GM15510 (cell line): ENCODE results near the gene CLCN4.

Experiments used
- POLR2A ChIP-seq: IDR thresholded peaks from 3 replicates; pipeline ENCODE4 v1.6.1; 2011; ENCODE audit warnings: borderline replicate concordance; ENCODE audit not compliant: insufficient read length; ENCODE audit errors: extremely low read depth

Gene CLCN4

GRCh38 chrX:10121787-10122186 lies 35.0 kb upstream of the CLCN4 start:
- no peak for TF ChIP-seq POLR2A

DNA sequence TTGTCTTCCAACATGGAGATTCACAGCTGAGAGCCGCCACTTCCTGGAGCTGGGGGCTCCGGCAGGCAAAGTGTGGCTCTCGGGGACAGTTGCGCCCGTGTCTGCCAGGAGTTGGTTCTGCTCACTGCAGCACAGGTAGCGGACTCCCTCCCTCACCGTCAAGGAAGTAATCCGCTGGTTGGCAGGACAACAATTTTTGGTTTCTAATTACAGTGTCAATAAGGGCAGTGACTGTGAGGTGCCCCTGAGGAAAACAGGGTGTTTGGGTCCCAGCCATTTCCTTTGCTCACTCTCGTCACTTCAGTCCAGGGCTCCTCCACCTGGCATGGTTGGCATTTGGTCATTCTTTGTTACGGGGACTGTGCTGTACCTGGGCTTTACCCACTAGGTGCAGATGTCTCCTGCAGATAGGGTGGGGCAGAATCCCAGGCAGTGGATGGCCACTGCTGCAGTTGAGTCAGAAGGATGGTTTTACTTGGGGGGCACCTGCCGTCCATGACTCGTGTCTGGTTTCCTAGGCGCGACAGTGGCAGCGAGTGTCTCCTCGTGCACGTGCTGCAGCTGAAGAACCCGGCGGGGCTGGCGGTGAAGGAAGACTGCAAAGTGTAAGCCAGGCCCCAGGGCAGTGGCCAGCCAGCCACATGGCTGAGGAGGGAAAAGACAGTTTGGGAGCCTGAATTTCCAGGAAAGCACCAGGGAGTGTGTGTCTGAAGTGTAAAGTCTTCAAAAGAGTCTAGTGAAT lies 32.1 kb upstream of the CLCN4 start:
- TF ChIP-seq POLR2A = no peak

GRCh38 chrX:10125248-10125615 lies 31.5 kb upstream of the CLCN4 start:
- TF ChIP-seq POLR2A = no peak

GRCh38 chrX:10126044-10126443 lies 30.7 kb upstream of the CLCN4 start:
- no peak for TF ChIP-seq POLR2A

DNA sequence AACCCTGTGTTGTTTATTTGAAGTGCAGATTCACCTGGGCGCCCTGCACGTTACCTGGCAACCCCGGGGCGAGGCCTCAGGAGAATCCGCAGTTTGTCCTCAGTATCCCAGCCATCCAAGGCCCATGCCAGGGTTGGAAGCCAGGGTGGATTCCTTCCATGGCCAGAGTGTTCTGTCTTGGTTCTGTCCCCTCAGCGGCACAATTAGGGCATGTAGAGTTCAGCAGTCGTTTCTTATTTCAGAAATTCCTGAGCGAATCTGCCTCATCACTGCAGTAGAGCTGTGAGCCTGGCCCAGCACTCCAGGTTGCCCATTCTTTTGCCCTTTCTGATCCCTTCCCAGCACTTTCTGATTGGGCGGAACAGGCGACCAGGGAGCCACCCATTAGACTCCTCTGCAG lies 29.9 kb upstream of the CLCN4 start:
- no peak for TF ChIP-seq POLR2A

DNA sequence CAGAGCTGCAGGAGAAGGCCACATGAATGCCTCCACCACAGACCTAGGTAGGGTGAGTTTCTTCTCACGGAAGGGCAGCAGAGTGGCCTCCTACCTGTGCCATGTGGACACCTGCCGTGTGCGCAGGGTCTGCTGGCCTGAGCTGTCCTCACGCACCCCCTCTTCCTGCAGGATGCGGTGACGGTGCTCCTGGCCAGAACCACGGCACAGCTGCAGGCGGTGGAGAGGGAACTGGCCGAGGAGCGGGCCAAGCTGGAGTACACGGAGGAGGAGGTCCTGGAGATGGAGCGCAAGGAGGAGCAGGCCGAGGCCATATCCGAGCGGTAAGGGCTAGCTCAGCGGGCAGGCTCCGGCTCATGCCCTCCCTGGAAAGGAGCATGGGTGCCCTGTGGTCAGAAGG lies 28.4 kb upstream of the CLCN4 start:
- no peak for TF ChIP-seq POLR2A

DNA sequence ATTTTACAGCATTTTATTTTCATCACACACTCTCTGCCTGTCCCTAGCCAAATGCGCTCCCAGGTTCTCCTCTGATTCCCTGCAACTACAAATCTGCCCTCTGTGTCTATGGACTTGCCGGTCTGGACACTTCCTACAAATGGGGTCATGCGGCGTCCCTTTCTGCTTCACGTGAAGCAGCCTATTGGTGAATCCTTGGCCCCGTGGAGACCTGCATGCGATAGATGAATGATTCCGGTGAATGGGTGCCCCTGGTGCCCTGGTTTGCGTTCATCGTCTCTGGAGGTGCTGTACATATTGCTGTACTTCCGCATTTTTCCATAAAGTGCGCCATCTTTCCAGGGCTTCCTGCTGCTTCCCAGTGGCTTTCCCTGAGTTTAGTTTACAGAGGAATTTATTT lies 27.5 kb upstream of the CLCN4 start:
- TF ChIP-seq POLR2A = no peak

GRCh38 chrX:10130354-10130753 lies 26.4 kb upstream of the CLCN4 start:
- no peak for TF ChIP-seq POLR2A

GRCh38 chrX:10133980-10134676 lies 22.6 kb upstream of the CLCN4 start:
- TF ChIP-seq POLR2A = no peak

DNA sequence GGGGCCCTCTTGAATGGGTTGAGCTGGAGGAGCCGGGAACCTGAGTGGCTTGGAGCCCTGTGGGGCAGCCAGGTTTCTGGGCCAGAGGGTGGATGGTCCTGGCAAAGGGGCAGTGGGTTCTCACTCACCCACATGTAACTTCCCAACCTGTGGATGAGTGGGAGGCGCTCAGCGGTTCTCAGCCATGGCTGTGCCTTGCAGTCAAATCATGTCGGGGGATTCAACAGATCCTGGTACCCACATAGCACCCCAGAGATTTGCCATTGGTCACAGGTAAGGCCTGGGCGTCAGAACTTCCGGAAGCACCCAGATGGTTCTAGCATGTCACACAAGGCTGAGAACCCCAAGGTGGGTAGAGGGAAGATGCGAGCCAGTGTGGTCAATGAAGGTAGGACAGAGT lies 21.9 kb upstream of the CLCN4 start:
- no peak for TF ChIP-seq POLR2A

DNA sequence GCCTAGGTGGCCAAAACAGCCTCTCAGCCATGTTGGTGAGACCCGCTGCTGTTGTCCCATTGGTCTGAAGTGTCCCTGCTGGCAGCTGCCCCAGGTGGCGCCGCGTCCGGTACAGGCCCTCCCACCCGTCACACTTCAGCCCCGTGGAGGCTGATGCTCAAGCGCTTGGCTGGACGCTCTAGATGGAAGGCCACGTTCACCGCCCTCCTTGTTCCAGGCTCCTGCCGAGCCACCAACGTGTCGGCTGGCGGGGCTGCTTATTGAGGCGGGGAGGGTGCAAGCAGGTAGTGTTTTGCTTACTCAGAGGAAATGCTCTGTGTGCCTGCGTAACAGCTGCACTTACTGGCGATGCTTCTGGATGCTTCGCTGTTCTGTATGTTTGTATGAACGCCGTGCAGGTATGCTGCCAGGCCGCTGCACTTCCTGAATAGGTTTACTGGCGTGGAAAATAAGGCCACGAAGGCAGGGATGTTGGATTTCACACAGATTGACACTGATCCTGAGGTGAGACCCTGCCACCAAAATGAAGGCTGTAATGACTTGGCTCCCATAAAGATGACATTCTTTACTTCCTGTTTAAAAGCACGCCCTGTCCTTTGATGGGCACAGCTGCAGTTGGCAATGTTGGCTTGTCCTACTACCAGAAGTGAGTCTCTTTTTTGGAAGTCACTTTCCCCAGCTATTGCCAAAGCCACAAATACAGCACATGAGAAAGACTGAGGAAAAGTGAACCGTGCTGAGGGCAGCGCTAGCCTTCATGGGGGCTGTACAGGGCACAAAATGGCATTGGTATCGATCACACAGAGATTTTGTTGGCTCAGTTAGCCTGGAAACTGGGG lies 21.0 kb upstream of the CLCN4 start:
- no peak for TF ChIP-seq POLR2A

- TF ChIP-seq POLR2A = no peak
Observed at GRCh38 chrX:10138726-10139125, 18.0 kb upstream of the CLCN4 start.

DNA sequence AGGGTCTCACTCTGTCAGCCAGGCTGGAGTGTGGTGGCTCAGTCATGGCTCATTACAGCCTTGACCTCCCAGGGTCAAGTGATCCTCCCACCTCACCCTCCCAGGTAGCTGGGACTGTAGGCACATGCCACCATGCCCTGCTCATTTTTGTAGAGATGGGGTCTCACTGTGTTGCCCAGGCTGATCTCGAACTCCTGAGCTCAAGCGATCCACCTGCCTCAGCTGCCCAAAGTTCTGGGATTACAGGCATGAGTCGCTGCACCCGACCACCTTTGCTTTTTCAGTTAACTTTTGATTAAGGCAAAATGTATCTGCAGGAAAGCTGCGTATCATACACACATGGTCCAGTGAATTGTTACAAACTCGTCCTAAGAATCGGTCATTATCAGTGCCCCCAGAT lies 16.5 kb upstream of the CLCN4 start:
- no peak for TF ChIP-seq POLR2A

DNA sequence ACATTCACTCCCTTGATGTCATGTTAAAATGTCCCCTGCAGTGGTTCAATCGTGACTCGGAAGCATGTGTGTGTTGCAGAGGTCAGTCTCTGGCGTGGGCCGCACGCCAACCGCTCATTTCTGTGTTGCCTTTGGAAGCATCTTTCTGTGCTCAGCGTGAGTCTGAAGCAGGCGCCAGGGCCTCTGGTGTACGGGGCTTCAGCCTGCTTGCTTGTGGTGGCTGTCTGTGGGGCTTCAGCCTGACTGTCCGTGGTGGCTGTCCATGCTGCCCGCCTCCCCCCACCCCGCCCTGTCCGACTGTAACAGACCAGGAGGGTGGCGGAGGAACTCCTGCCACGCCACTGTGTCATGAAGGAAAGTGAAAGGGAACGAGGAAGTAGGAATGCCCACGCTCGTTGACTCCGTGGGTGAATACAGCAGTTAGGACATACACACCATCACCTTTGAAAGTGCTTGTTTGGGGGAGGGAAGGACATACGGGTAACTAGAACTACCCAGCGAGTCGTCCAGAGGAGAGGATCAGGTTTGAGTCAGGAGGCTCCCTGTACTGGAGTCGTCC lies 14.7 kb upstream of the CLCN4 start:
- no peak for TF ChIP-seq POLR2A
